ENCODE results near the gene CATSPER3.

The CATSPER3 gene

DNA sequence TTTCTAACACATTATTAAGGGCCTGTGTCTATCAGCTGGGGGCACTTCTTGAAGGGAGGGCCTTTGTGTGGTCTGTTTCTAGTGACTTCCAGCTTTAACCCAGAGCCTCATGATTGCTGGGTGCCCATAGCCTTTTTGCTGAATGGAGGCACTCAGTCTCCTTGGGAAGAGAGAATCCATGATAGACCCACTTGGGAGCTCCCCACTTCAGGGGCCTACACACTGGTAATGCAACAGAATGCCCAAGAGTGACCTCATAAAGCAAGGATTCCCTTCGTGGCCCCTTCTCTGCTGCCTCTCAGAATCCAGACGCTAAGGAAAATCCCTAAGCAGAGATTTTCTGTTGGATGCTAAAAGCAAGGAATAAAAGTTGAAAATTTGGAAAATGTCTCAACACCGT lies at the start of gene CATSPER3:
Gene CATSPER3 (plus strand): TSS at position 301 of the 400 bp plus-strand sequence. CDS start 85 bp downstream, at position 386.
- DNase-seq (ENCODE audit: low spot score): no peak

DNA sequence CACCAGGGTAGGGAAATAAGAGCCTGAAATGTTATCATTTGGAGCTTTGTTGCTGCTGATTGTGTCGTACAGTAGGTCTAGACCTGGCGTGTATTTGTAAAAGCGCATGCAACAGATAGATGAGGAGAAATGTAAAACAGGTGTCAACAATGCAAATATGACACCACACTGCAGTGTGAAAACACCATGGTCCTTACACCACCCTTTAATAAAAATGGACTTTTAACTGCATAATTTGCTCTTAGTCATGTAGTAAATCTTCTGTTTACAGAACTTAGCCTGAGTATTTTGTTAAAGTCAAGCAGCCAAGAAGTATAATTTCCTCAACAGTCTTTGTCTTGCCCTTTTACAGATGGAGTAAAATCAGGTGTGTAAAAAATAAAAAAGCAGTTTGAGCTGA lies 48.8 kb upstream of the CATSPER3 start:
- DNase-seq (ENCODE audit: low spot score): no peak

DNA sequence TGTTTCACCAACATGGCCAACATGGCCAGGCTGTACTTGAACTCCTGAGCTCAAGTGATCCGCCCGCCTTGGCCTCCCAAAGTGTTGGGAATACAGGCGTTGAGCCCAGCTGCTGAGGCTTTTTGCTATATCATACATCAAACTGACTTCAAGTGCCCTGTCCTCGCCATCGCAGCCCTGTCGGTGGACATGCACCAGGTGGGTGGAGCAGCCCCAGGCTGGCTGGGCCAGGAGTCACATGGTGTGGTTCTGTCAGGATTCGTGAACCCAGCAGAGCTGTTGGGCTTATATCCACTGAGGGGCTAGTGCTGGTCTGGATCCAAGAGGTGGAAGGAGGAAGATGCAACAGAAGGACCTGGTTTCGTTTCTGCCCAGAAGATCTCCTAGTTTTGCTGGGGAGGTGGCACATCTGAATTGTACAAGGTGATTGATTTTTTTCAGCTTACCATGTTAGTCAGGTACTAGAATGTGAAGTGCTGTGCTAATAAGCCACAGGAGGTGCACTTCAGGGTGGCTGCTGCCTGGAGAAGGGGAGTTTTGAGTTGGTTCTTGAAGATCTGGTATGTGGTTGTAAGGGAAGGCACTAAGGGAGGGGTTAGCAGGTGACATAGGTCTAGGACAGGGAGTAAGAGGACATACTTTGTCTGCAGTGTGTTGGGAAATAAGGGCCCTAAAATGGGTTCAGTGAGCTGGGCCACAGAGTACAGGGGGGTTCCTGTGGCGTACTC lies 46.7 kb upstream of the CATSPER3 start:
- no peak for DNase-seq (ENCODE audit: low spot score)

GRCh38 chr5:134932508-134932907 lies 35.2 kb upstream of the CATSPER3 start:
- DNase-seq (ENCODE audit: low spot score): no peak

DNA sequence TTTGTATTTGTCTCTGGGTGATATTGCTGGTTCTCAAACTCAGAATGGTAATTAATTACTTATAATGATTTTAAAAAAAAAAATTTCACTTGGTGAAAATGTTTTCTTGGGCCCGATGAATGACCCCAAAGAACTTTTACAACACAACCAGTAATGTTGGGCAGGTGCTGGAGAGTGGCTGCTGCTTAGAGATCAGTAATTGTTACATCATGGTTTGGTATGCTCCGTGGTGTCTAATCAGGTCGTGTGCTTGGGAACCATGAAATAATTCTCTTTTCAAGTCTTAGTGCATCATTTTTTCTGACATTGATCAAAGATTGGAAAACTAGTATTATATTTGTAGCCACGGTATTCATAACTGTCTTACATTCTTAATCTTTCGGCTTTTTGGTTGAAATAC lies 33.5 kb upstream of the CATSPER3 start:
- DNase-seq (ENCODE audit: low spot score): no peak

GRCh38 chr5:134935711-134936602 lies 31.8 kb upstream of the CATSPER3 start:
- DNase-seq (ENCODE audit: low spot score): no peak

- DNase-seq (ENCODE audit: low spot score): no peak
These were observed 30.2 kb upstream of the CATSPER3 start for GRCh38 chr5:134937526-134937925.

DNA sequence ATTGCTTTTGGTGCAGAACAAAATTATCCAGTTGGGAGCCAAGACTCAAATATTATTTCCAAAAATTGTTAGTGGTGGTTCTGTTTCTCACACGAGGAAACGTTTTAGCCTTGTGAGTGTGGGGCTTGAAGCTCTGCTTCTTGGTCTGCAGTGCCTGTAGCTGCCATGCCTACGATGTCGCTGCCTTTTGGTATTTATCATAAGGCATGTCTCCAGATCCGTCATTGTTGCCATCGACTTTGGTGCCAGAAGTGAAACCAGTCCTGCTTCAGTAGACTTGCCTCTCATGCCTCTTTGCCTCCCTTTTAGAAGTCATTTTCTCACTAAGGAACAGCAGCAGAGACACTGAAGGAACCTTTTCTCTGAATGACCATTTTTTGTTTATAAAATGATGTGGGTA lies 29.7 kb upstream of the CATSPER3 start:
- no peak for DNase-seq (ENCODE audit: low spot score)

GRCh38 chr5:134939500-134939899 lies 28.2 kb upstream of the CATSPER3 start:
- no peak for DNase-seq (ENCODE audit: low spot score)

DNA sequence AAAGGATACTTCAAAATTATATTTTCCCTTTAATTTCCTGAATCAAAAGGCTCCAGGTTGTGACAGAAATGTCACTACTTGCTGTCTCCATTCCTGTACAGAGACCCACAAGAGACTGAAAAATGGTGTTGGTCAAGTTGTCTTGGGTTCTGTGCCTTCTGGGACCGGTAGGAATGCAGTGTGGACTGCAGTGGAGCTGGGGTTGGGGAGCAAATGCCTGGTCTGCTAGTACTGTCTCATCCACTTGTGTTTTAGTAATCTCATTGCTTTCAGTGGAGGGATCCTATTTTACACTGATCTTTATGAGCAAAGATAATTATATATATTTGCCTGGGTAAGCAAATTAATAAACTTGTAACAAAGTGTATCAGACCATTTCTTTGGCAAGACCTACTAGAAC lies 24.2 kb upstream of the CATSPER3 start:
- DNase-seq (ENCODE audit: low spot score): no peak

- no peak for DNase-seq (ENCODE audit: low spot score)
These were observed 23.1 kb upstream of the CATSPER3 start for GRCh38 chr5:134944630-134945029.

- DNase-seq (ENCODE audit: low spot score): no peak
These were observed 22.7 kb upstream of the CATSPER3 start for GRCh38 chr5:134945041-134945440.

DNA sequence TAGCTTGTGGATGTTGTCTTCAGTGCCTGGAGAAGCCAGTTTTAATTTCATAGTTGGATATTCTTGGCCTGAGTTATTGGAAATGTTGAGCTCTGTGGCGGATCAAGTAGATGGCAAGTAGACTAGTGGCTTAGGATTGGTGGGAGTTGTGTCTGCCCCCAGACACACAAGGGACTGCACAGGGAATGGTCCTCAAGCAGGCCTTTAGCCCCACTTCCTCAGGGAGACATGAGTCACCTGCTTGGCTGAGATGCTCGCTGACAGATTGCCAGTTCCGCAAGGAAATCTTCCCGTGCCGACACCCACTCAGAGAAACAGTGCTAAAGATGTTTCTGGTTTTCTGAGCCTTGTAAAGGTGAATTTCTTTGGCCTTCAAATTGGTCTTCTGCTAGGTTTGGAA lies 18.8 kb upstream of the CATSPER3 start:
- no peak for DNase-seq (ENCODE audit: low spot score)

- DNase-seq (ENCODE audit: low spot score): no peak
These were observed 18.4 kb upstream of the CATSPER3 start for GRCh38 chr5:134949316-134949715.

GRCh38 chr5:134957920-134958608 lies 9.6 kb upstream of the CATSPER3 start:
- no peak for DNase-seq (ENCODE audit: low spot score)

GRCh38 chr5:134958755-134959154 lies 9.0 kb upstream of the CATSPER3 start:
- no peak for DNase-seq (ENCODE audit: low spot score)

- DNase-seq (ENCODE audit: low spot score): no peak
These were observed 4.6 kb upstream of the CATSPER3 start for GRCh38 chr5:134963098-134963497.

- no peak for DNase-seq (ENCODE audit: low spot score)
These were observed 3.1 kb upstream of the CATSPER3 start for GRCh38 chr5:134964359-134965270.

DNA sequence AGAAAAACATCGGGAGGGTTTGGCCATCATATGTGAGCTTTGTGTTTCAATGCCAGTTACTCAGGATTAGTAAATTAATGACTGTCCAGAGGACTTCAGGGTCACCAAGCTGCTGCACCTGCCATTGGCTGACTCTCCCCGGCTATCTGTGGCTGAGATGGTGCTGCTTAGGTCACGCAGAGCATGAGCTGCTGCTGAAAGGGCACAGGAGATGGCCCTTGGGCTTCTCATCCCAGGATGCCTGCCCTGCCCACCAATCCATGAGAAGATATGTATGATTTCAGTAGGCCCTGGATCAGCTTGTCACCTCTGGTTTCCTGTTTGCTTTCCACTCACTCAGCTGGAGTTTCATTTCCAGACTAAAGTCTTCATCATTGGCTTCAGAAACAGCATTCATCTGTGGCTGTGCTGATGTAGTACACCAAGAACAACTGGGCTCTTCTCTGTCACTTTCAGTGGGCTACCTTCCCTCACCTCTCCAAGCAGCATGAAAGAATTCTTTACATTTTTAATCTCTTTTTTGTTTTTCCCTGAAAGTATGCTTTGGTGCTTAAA lies 2.4 kb upstream of the CATSPER3 start:
- DNase-seq (ENCODE audit: low spot score): no peak

DNA sequence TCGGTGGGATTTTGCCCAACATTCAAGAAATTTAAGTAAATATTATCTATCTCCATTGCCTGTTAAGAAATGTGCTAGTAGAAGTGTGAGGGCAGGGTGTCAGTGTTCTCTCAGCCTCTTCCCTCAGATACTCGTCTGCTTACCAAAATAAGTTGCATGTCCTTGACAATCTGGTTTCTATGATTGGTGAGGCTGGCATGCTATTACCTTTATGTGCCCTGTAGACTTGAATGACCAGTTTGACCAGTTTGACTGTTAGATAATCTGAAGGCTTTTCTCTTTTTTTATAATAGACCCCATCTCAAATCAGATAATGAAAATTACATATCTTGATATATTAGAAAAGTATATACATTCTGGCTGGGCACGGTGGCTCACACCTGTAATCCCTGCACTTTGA lies 348 bp downstream of the CATSPER3 start:
- DNase-seq (ENCODE audit: low spot score): no peak

DNA sequence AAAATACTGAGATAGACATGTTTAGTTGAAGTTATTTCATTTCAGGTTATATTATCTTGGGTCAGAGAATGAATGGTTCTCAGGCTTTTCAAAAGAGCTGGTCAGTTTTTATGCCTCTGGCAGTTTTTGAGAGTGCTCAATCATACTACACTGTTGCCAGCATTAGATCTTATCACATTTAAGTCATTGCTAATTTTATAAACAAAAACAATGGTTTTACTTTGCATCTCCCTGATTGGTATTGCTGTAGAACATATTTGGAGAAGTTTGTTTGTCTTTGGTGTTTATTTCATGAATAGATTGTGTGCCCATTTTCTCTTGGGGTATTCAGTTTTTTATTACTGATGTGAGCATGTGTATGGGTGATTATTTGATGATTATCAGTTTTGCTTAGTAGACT lies 1.5 kb downstream of the CATSPER3 start:
- DNase-seq (ENCODE audit: low spot score): no peak
